GM19397 (cell line): ENCODE data around the gene ZNF32.

Experiments
- ATAC-seq: cut with Tn5 transposase; IDR thresholded peaks from one replicate; pipeline ENCODE4 v1.9.1; 2021; ENCODE audit warnings: mild to moderate bottlenecking, moderate library complexity; ENCODE audit not compliant: unreplicated experiment

ZNF32 gene, protein sequence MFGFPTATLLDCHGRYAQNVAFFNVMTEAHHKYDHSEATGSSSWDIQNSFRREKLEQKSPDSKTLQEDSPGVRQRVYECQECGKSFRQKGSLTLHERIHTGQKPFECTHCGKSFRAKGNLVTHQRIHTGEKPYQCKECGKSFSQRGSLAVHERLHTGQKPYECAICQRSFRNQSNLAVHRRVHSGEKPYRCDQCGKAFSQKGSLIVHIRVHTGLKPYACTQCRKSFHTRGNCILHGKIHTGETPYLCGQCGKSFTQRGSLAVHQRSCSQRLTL

DNA sequence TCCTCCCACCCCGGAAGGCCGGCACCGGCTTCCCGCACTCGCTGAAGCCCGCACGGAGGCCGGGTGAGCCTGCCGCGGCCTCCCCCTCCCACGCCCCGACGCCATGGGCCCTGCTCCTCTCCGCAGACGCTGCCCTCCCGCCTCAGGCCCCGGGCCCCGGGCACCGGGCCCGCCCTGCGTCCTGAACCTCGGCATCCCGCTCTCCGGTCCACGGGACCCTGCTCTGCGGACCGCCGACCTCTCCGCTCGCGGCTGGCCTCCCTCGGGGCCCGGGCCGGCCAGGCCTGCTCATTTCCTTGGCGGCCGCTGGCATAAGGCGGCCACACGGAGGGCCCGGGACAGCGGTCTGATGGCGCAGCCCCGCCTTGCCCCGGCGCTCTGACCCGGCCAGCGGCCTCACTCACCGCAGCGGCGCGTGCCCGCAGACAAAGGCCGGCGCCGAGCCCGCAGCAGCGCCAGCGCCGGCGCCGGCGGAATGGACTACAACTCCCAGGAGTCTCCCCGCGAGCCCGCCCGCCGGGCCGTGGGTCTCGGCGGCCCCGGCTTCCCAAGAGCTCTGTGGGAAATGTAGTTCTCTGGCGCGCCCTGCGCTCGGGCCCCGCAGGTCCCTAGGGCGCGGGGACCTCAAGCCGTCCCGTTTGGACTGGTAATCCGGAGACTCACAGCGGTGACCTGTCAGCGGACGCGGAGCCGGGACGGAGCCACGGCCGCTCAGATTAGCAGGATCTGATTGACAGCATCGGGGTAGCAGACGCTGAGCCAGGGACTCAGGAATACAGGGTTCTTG lies at the start of gene ZNF32:
ZNF32 (minus strand) TSS at position 484 of the 787 bp plus-strand sequence. CDS start 2,748 bp downstream, outside the sequence.
- peak; percentile 100 for ATAC-seq

DNA sequence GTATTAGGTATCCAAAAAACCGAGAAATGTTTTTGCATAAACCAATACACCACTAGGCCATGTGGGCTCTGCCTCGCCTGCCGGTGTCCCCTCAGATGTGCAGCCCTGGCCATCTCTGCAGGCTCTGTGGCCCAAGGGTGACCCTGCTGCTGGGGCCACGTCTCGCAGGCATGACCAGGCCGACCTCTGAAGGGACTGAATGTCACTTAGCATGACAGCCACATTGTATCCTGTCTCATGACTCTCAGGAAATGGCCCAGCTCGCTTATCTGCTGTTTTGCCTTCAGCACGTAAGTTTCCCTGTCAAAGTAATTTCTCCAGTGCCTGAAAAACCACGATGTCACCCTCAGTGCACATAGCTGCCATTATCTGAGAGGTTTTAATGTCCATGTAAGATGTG lies 49.5 kb upstream of the ZNF32 start:
- ATAC-seq: no peak

DNA sequence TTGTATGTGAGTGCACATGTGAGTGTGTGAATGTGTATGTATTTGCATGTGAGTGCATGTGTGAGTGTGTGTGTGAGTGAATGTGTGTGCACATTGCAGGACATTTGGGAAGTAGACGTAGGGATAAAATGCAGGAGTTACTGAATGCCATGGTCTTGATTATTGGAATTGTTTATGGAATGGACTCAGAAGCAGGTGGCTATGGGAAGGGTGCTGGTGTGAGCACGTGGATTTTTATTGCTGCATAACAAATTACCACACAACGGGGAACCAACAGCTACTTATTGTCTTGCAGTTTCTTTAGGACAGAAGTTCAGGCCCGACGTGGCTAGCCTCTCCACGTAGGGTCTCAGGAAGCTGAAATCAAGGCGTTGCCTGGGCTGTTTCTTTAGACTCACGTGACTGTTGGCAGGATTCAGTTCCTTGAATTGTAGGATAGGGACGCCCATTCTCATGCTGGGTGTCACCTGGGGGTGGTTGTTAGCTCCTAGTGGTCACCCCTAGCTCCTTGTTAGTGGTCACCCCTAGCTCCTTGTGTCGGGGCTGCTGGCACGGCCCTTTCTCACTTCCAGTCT lies 48.3 kb upstream of the ZNF32 start:
- ATAC-seq: no peak

DNA sequence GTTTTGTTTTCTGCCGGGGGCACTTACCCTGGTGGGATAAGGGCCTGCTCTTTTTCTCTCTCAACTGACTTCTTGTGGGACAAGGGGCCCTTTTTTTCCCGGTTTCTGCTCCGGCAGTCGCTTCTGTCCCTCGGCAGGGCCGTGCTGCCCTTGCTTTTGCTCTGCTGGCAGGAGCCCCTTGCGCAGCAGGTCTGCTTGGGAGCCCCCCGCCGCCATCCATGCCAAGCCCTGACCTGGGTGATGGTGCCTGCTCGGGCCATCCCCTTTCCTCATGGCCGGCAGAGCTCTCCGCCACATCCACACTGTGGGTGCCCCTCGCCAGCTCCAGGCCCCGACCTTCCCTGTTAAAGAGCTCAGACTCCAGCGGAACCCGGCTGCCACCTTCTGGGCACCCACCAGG lies 47.0 kb upstream of the ZNF32 start:
- ATAC-seq: no peak

DNA sequence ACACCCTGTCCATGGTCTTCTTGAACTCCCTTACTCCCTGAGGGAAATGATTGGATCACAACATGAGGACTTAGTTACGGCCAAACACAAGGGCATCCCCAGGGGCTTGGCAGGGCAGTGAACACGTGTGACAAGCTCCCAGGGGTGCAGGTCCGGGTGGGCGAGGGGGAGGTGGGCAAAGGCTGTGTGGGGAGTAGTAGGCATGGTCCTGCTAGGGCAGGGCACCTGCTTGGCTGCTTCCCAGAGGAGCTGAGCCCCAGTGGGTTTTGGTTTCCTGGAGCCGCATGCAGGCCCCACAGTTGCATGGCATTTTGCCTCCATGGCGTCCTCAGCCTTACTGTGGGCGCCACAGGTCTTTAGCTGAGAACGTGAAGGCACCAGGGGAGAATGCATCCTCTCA lies 46.6 kb upstream of the ZNF32 start:
- ATAC-seq: no peak

DNA sequence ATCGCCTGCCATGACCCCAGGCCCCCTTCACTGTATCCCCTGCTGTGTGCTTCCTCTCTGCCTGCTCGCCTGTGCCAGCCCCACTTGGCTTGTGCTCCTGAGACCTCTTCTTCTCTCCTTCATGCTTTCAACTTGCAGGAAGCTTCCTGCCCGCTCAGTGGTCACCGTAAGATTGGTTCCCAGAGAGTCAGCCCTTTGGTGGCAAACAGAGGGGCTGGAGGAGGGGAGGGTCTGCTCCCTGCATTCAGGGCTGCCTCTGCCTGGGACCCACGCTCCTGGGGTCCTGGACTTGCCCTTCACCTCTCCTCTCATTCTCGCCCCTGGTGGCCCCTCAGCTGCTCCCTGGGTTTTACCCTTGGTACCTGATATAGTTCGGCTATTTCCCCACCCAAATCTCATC lies 45.8 kb upstream of the ZNF32 start:
- ATAC-seq: no peak

DNA sequence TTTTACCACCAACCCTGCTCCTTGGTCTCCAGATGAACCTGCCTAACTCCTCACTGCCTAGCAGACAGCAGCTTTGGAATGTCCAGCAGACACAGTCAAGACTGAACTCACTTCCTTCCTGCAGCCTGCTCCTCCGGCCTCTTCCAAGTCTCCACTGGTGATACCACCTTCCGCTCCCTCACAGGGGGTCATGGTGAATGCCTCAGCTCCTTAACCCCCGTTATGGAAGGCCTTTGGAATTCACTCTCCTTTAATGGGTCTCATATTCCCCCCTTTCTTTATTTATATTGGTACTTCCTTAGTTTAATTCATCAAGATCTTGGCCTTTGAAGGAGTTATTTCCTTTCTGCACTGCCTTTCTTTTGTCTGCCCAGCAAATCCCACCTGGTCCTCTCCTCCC lies 44.9 kb upstream of the ZNF32 start:
- no peak for ATAC-seq

DNA sequence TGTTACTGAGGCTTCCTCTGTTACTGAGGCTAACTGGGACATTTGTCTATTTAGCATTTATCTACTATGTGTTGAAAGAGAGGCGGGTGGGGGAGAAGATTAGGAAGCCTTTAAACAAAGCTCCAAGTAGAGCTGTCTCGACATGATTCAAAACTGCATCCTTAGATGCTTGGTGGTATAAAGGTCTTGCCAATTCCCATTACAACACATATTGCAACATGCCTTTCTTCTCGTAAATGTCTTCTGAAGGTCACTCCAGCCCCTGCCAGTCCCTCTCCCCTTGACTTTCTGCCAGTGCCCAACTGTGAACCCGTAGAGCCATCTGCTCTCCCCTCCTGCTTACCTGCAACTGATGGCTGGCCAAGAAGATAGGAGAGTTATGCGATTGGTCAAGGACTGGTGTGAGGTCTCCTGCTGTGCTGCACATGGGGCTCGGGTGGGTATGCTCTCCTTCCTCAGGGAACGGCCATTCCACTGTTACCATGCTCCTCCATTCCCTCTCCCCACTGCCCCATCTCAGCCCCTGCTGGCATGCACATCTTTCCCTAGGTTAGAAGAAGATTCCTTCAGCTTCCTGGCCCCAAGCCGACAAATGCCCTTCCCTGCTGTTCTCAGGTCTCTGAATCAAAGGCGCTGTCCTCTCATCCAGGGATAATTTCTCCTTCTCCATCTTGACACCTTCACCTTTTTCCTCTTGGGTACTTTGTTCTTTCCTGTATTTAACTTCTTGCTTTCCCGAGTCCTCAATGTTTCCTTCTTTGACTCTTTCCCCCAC lies 43.6 kb upstream of the ZNF32 start:
- no peak for ATAC-seq

DNA sequence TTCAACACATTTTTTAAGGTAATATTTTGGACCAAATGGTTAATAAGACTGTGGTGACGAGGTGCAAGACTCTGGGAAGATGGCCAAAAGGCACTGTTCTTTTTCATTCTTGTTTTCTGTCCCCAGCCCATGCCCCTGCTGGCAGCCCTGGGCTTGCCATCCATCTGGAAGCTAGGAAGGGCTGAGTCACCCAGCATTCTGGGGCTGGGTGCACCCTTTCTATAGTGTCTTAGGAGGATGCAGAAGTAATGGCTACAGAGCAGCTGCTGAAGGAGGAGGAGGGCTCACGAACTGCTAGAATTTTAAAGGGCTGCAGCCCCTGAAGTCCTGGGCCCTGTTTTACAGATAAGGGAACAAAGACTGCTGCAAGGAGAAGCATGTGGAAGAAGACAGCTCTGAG lies 42.8 kb upstream of the ZNF32 start:
- ATAC-seq: no peak

DNA sequence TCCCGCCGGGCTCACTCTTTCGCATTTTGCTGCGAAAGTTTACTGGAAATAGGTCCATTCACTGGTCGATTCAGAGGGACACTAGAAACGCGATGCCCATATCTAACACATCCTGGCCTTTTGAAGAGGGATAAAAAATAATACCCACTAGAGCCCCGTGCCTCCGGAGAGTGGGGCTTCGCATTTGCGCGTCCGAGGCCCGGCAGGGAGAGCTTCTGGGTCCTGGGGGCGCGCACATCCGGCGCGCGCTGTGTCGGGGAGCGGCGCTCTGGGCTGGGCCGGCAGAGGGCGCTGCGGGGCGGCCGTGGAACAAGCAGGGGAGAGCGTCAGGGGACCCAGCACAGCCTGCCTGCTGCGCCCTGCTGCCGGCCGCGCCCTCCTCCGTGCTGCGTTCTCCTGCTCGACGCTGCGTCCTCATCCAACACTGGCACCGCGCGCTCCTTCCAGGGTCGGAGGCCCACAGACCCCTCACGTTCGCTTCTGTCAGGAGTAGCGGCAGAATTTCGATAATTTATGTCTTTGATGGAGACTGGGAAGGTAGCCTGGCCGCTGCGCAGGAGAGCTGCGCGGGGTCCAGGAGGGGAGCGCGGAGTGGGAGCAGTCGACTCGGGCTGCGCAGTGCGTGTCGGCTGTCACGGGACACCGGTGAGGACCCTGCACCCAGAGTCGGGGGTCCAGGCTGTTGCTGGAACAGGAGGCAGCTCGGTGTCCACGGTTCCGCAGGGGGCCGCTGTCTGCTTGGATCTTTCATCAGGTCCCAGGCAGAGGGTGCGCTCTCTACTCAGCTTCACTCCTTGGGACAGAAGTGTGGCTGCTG lies 41.5 kb upstream of the ZNF32 start:
- peak; percentile 98 for ATAC-seq

DNA sequence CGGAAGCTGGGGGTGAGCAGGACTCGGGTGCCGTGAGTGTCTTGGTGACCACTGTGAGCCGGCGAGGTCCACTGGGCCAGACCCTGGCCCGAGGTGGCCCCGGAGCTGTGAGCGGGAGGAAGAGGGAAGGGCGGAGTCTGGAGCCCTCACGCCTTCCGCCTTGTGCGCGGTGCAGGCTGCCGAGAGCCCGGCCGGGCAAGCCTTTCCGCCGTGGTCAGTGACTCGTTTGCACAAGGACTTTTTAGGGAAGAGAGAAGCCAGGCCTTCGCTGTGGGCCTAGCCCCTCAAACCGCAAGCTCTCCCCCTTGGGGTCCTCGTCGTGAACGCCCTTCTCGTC lies 40.9 kb upstream of the ZNF32 start:
- ATAC-seq: peak; percentile 33

DNA sequence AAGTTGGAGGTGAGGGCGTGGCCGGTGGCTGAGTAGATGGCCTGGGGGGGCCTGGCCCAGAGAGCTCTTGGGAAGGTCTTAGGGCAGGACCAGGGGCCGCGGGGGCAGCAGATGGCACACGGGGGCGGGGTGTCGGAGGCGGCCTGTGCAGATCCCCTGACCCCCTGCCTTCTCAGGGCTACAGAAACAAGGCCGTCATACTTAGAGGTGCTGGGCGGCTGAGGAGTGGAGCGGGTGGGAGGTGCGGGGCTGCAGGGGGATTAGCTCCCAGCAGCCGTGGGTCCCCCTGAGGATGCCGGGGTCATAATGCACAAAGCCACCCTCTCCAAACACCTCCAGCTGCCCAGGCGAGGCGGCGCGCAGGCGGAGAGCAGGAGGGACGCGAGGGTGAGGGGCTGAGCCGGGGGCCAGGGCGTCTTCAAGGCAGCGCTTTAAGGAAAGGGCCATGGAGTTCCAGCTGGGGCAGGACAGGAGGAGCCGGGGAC lies 40.4 kb upstream of the ZNF32 start:
- no peak for ATAC-seq

DNA sequence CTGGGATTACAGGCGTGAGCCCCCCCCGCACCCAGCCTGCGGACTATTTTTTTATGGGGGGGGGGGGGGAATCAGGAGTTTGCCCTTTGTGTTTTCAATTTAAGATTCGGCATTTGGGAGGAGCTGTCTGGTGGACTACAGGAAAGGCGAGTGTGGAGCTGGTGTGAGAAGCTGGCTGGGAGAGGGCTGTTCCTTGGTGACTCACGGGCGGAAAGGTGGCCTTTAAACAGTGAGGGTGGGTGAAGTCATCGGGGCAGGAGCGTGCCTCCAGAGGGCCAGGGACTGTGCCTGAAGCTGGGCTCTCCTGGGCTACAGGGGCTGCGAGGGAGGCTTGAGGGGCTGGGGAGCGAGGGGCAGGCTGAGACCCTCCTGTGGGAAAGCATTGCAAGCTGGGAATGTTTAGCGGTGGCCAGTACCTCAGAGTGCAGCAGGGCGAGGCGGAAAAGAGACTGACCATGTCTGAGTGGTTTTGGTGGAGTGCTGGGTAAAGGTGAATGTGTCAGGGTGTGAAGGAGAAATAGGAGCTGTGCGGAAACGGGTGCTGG lies 39.7 kb upstream of the ZNF32 start:
- ATAC-seq: no peak

DNA sequence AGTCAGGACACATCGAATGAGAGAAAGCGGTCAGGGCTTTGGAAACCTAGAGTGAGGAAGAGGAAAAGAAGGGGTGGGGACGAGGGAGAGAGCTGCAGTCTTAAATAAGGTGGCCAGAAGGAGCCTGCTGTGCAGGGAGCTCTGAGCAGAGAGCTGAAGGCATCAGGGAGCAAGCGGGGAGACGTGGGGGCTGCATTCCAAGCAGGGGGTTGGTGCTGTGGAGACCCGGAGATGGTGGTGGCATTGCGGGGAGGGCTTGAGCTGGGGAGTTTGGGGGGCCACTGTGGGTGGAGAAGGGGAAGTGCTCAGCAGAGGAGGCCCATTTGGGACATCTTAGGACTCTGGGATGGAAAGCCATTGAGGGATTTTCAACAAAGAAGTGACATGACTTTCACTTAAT lies 38.7 kb upstream of the ZNF32 start:
- no peak for ATAC-seq

DNA sequence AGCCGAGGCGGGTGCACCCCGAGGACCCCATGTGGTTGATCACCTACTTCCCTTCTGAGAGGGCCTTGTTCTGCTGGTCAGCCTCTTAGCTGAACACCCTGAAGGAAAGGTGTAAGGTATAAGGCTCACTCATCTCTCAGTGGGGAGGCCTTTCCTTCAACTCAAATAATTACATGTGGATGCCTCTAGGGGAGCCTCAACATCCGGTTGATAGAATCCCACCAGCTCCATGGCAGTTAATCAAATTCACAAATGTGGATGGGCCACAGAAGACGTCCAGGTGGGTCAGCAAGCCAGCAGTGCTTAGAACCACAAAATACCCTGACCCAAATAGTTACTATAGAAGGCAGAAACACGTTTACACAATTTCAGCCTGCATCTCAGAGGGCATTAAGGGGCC lies 37.7 kb upstream of the ZNF32 start:
- no peak for ATAC-seq

DNA sequence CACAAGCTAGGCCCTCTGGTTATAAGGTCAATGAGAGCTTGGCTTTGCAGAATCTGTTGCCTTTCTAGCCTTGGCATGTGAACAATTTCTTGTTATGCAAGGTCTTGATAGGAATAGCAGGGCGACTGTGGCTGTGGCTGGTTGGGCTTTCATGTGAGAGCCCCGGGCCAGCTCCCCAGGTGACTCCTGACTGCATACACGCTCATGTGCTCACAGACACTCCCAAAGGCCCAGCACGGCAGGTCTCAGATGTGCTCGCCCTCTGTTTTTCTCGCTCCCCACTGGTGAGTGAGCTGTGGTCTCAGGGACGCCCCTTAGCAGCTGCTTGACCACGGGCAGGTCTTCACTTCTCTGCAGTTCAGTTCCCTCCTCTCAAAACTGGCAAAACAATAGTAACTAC lies 37.1 kb upstream of the ZNF32 start:
- no peak for ATAC-seq

DNA sequence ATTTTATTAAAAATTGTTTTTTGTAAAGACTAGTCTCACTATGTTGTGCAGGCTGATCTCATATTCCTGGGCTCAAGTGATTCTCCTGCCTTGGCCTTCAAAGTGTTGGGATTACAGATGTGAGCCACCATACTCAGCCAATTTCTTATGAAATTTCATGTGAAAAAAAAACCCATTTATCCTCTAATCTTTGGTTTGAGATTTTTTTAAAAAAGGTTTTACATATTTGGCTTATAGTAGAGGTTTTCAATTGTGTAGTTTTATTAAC lies 35.5 kb upstream of the ZNF32 start:
- ATAC-seq: no peak

DNA sequence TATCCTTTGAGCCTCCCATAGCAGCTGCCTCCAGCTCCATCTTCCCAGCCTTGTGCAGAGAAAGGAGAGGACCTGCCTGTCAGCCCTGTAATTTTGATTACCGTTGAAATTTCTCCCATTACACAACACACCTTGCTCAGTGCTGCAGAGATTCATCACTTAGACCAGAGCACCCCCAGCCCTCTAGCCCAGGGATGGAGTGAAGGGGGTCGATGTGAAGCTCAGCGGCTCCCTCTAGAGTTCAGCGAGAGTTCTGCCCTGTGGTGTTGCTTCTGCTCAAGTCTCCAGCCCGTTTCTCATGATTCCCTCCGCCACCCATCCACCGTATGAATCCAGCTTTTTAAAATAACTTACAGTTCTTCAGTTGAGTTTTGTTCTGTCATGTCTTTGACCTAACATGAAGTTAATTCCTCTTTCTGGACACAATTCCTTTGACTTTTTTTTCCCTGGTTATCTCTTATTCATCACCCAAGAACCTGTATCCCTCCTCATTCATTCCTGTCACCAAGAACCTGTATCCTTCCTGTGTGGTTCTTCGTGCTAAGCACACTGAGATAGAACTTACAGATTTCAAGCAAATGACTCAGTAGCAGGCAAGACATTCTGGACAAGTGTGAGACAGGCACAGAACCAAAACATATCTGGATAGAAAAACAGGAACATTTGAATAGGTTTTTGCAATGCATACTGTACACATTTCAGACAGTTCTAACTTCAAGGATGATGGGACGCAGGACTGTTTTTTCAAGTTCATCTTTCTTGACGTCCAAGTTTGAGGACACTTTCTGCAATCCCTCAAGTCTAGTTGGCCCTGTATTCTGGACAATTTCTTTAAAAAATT lies 35.0 kb upstream of the ZNF32 start:
- no peak for ATAC-seq

DNA sequence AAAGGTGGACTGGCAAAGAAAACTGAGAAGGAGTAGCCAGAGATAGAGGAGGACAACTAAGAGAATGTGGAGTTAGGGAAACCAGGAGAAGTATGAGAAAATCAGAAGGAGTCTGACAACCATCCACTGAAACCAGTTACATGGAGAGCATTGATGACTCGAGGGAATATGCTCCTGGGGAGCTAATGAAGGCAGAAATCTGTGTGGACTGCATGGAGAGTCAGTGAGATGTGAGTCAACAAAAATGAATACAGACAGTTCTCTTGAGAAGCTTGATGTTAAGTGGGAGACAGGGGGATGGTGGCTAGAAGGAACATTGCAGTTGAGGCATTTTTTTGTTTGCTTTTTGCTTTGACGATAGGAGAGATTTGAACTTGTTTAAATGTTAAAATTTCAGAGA lies 34.3 kb upstream of the ZNF32 start:
- ATAC-seq: no peak

DNA sequence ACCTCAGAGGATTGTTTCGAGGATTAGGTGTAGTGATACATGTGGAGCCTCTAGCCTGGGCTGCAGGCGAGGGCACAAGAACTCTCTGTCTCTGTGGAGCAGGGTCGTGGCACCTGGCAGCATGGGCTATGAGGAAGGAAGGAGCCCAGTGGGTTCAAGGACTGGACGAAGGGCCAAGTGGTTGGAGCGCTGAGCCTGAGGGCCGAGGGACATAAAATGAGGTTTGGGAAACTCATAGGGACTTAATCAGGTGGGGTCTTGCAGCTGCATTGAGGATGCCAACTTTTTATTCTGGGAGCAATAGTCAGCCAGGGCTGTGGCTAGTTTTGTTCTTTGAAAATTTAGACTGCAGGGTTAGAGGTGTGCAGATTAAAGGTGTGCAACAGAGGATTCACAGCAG lies 33.0 kb upstream of the ZNF32 start:
- no peak for ATAC-seq
